GM12878 (cell line): ENCODE measurements around the gene PIGU. TPM values are rescaled to one million over a fixed set of nuclear protein-coding genes. Genes with fewer than 3 reads are reported as not detected.

ENCODE experiments used
- ATAC-seq: fragments of 200-7000 bp; cut with Tn5 transposase; 3 replicates; pipeline ENCODE4 v1.9.1; 2020; ENCODE audit warnings: mild to moderate bottlenecking, moderate library complexity
- BruUV-seq: library from RNA; stranded (reverse); fragments of 400-500 nt; replicated peaks from 2 replicates; lab custom pipeline; 2021; lab: Mats Ljungman, UMichigan
- CTCF ChIA-PET: fragments of 300-600 bp; sonication (Branson Sonifier 250); formaldehyde crosslinking; extraction: SDS; loops from one replicate; lab custom pipeline; 2021; ENCODE audit warnings: inconsistent platforms; lab: Yijun Ruan, JAX
- POLR2A ChIA-PET: fragments of 350-600 bp; formaldehyde crosslinking; extraction: SDS; loops from one replicate; lab custom pipeline; 2021; ENCODE audit warnings: inconsistent platforms; lab: Charles Lee
- RAD21 ChIA-PET: fragments of 300-600 bp; sonication (Branson Sonifier 250); formaldehyde crosslinking; loops from one replicate; lab custom pipeline; 2023; ENCODE audit warnings: antibody characterized with exemption; ENCODE audit not compliant: unreplicated experiment; lab: Charles Lee
- SMC1A ChIA-PET: fragments of 300-600 bp; sonication (Branson Sonifier 250); formaldehyde crosslinking; loops from one replicate; lab custom pipeline; 2023; ENCODE audit not compliant: unreplicated experiment, uncharacterized antibody; lab: Charles Lee
- DNase-seq: peaks from one replicate; pipeline ENCODE4 v3.0.0-alpha.2; 2011; ENCODE audit warnings: low read depth, low spot score
- FAIRE-seq: peaks from 3 replicates; lab custom pipeline; 2011; peaks lifted over from hg19 to GRCh38; lab: Jason Lieb, UNC
- H2AFZ ChIP-seq: 2 replicates; pipeline ENCODE4 v1.6.0; 2011; ENCODE audit warnings: low read depth, low read length, control low read depth; ENCODE audit not compliant: control insufficient read depth
- H3K27ac ChIP-seq: 2 replicates; pipeline ENCODE4 v1.5.1; 2011; ENCODE audit warnings: control low read depth; ENCODE audit not compliant: control insufficient read depth, insufficient read depth
- H3K27me3 ChIP-seq, 2 experiments: replicated peaks in 1 of 2; 2 replicates each; pipeline versions ENCODE4 v1.6.0 to v1.6.1; 2011; ENCODE audit warnings: low read length in 1 of 2; ENCODE audit not compliant: control insufficient read depth in 2 of 2, insufficient read depth in 2 of 2
- H3K36me3 ChIP-seq, 2 experiments: 2 replicates each; pipeline ENCODE4 v1.5.1; 2011; ENCODE audit warnings: low read length in 1 of 2; ENCODE audit not compliant: control insufficient read depth in 2 of 2, insufficient read depth in 2 of 2
- H3K4me1 ChIP-seq: 2 replicates; pipeline ENCODE4 v1.6.1; 2011; ENCODE audit warnings: mild to moderate bottlenecking, low read length, moderate library complexity, mixed read lengths; ENCODE audit not compliant: control insufficient read depth, insufficient read depth
- H3K4me2 ChIP-seq: 2 replicates; pipeline ENCODE4 v1.6.0; 2011; ENCODE audit warnings: control low read depth; ENCODE audit not compliant: control insufficient read depth, insufficient read depth
- H3K4me3 ChIP-seq: fragments of 200-600 bp; sonication (generic); 2 replicates; pipeline ENCODE4 v1.5.1; 2016
- H3K79me2 ChIP-seq: 2 replicates; pipeline ENCODE4 v1.6.0; 2011; ENCODE audit warnings: low read length; ENCODE audit not compliant: control insufficient read depth, insufficient read depth
- H3K9ac ChIP-seq: 2 replicates; pipeline ENCODE4 v1.8.0; 2011; ENCODE audit warnings: low read length, control low read depth, mixed read lengths; ENCODE audit not compliant: control insufficient read depth, insufficient read depth
- H3K9me3 ChIP-seq: replicated peaks from 3 replicates; pipeline ENCODE4 v1.5.1; 2011; ENCODE audit warnings: mild to moderate bottlenecking, low read length; ENCODE audit not compliant: control insufficient read depth, insufficient read depth
- H4K20me1 ChIP-seq: 2 replicates; pipeline ENCODE4 v1.6.0; 2011; ENCODE audit not compliant: control insufficient read depth, insufficient read depth
- ATF3 ChIP-seq: IDR thresholded peaks from 2 replicates; pipeline ENCODE4 v1.6.1; 2011; ENCODE audit warnings: low read depth, mild to moderate bottlenecking, low read length, moderate library complexity, borderline replicate concordance; ENCODE audit errors: extremely low read depth
- BACH1 ChIP-seq: fragments of 450-650 bp; IDR thresholded peaks from 2 replicates; pipeline ENCODE4 v1.6.1; 2017; ENCODE audit warnings: mild to moderate bottlenecking, borderline replicate concordance
- CHD4 ChIP-seq: fragments of 200-600 bp; sonication (generic); IDR thresholded peaks from 2 replicates; pipeline ENCODE4 v1.6.1; 2016; ENCODE audit warnings: mild to moderate bottlenecking
- MAX ChIP-seq: IDR thresholded peaks from 2 replicates; pipeline ENCODE4 v1.6.1; 2012; ENCODE audit warnings: low read depth, low read length, improper control_type of control experiment
- POLR2A ChIP-seq: IDR thresholded peaks from 2 replicates; pipeline ENCODE4 v1.6.1; 2011; ENCODE audit warnings: low read depth, mild to moderate bottlenecking, low read length
- REST ChIP-seq: IDR thresholded peaks from 2 replicates; pipeline ENCODE4 v1.6.1; 2012; ENCODE audit warnings: mild to moderate bottlenecking, low read depth, low read length
- RFX5 ChIP-seq: IDR thresholded peaks from 2 replicates; pipeline ENCODE4 v1.6.1; 2011; ENCODE audit warnings: low read depth, low read length, improper control_type of control experiment
- SREBF1 ChIP-seq: IDR thresholded peaks from 2 replicates; pipeline ENCODE4 v1.6.1; 2012; ENCODE audit warnings: mild to moderate bottlenecking, low read length
- YBX1 ChIP-seq: fragments of 450-650 bp; IDR thresholded peaks from 2 replicates; pipeline ENCODE4 v1.6.1; 2016; ENCODE audit warnings: antibody characterized with exemption
- YY1 ChIP-seq: IDR thresholded peaks from 2 replicates; pipeline ENCODE4 v1.6.1; 2011; ENCODE audit warnings: low read depth, mild to moderate bottlenecking, low read length
- WGBS: methylation state at CpG from one replicate; pipeline ENCODE4 v1.1.6; 2016; ENCODE audit warnings: low lambda C conversion rate; ENCODE audit not compliant: insufficient replicate concordance, insufficient coverage; ENCODE audit errors: missing lambda C conversion rate; 5-methylcytosine and 5-hydroxymethylcytosine counted together
- in situ Hi-C: fragments of 300-500 bp; cut with MboI; formaldehyde crosslinking; loops from 9 replicates; pipeline ENCODE4 v1.14.3; 2018; ENCODE audit warnings: mixed read lengths
- intact Hi-C: fragments of 100-400 bp; cut with micrococcal nuclease; formaldehyde crosslinking; loops from one replicate; pipeline ENCODE4 v1.14.2; 2022; ENCODE audit not compliant: unreplicated experiment
- polyA plus RNA-seq, 11 experiments: library from polyadenylated mRNA; depleted of rRNA in 4 of 11; unstranded in 6 of 11; stranded (reverse) in 5 of 11; fragments of >200 nt; fragmentation: Nextera tagmentation in 4 of 11; fragmentation: Illumina TruSeq in 1 of 11; extraction: Ambion mirVana in 4 of 11; extraction: Trizol in 1 of 11; gene quantifications; 1 replicate in 1 of 11; 2 replicates in 10 of 11; pipeline versions ENCODE4 v1.2.1 to v1.2.3, GENCODE V29; 2011 to 2016; ENCODE audit warnings: inconsistent platforms in 2 of 11, missing spikeins in 2 of 11, low read depth in 1 of 11
- total RNA-seq, 4 experiments: library from RNA; depleted of rRNA in 3 of 4; stranded (reverse); fragments of >200 nt in 3 of 4; fragmentation: Illumina TruSeq in 1 of 4; extraction: Trizol in 1 of 4; gene quantifications; 2 replicates each; pipeline versions ENCODE4 v1.2.1 to v1.2.3, GENCODE V29; 2013 to 2021
- TF ChIP-seq, protein P1 (sequence below): fragments of 150-350 bp; IDR thresholded peaks from 2 replicates; pipeline ENCODE4 v1.6.1; 2016; ENCODE audit warnings: low read depth, low read length
- TF ChIP-seq, protein P2 (sequence below): fragments of 450-650 bp; IDR thresholded peaks from 2 replicates; pipeline ENCODE4 v1.6.1; 2018; ENCODE audit warnings: mild to moderate bottlenecking, low read depth, moderate library complexity; ENCODE audit not compliant: partially characterized antibody
- TF ChIP-seq, protein P3 (sequence below): IDR thresholded peaks from 2 replicates; pipeline ENCODE4 v1.6.1; 2011; ENCODE audit warnings: borderline replicate concordance, low read depth, mild to moderate bottlenecking, moderate library complexity, low read length; ENCODE audit not compliant: insufficient read depth, poor library complexity, severe bottlenecking

Gene PIGU
- total and polyA plus RNA-seq, 10 of the 15 experiments (the other 5 are each of a cell fraction or from before 2014, with no cell fraction given) = 4.1 to 88.2 (median 25.0) TPM

- Histone ChIP-seq H3K4me3 (no peak overlapping the region), H3K27ac (no peak overlapping the region)
- CTCF ChIA-PET = no interaction called here
- TF ChIP-seq RFX5 = no peak
- TF ChIP-seq REST = no peak
- no peak for TF ChIP-seq MAX
- no peak for TF ChIP-seq POLR2A
- no peak for TF ChIP-seq YY1
- TF ChIP-seq, protein P1, sequence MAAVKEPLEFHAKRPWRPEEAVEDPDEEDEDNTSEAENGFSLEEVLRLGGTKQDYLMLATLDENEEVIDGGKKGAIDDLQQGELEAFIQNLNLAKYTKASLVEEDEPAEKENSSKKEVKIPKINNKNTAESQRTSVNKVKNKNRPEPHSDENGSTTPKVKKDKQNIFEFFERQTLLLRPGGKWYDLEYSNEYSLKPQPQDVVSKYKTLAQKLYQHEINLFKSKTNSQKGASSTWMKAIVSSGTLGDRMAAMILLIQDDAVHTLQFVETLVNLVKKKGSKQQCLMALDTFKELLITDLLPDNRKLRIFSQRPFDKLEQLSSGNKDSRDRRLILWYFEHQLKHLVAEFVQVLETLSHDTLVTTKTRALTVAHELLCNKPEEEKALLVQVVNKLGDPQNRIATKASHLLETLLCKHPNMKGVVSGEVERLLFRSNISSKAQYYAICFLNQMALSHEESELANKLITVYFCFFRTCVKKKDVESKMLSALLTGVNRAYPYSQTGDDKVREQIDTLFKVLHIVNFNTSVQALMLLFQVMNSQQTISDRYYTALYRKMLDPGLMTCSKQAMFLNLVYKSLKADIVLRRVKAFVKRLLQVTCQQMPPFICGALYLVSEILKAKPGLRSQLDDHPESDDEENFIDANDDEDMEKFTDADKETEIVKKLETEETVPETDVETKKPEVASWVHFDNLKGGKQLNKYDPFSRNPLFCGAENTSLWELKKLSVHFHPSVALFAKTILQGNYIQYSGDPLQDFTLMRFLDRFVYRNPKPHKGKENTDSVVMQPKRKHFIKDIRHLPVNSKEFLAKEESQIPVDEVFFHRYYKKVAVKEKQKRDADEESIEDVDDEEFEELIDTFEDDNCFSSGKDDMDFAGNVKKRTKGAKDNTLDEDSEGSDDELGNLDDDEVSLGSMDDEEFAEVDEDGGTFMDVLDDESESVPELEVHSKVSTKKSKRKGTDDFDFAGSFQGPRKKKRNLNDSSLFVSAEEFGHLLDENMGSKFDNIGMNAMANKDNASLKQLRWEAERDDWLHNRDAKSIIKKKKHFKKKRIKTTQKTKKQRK = no peak
- no peak for TF ChIP-seq CHD4
- TF ChIP-seq YBX1 = no peak
- no peak for TF ChIP-seq ATF3
- TF ChIP-seq BACH1 = no peak
- TF ChIP-seq, protein P2, sequence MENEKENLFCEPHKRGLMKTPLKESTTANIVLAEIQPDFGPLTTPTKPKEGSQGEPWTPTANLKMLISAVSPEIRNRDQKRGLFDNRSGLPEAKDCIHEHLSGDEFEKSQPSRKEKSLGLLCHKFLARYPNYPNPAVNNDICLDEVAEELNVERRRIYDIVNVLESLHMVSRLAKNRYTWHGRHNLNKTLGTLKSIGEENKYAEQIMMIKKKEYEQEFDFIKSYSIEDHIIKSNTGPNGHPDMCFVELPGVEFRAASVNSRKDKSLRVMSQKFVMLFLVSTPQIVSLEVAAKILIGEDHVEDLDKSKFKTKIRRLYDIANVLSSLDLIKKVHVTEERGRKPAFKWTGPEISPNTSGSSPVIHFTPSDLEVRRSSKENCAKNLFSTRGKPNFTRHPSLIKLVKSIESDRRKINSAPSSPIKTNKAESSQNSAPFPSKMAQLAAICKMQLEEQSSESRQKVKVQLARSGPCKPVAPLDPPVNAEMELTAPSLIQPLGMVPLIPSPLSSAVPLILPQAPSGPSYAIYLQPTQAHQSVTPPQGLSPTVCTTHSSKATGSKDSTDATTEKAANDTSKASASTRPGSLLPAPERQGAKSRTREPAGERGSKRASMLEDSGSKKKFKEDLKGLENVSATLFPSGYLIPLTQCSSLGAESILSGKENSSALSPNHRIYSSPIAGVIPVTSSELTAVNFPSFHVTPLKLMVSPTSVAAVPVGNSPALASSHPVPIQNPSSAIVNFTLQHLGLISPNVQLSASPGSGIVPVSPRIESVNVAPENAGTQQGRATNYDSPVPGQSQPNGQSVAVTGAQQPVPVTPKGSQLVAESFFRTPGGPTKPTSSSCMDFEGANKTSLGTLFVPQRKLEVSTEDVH = no peak
- TF ChIP-seq, protein P3, sequence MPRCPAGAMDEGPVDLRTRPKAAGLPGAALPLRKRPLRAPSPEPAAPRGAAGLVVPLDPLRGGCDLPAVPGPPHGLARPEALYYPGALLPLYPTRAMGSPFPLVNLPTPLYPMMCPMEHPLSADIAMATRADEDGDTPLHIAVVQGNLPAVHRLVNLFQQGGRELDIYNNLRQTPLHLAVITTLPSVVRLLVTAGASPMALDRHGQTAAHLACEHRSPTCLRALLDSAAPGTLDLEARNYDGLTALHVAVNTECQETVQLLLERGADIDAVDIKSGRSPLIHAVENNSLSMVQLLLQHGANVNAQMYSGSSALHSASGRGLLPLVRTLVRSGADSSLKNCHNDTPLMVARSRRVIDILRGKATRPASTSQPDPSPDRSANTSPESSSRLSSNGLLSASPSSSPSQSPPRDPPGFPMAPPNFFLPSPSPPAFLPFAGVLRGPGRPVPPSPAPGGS = no peak
- no peak for TF ChIP-seq SREBF1
These were observed 101.1 kb downstream of the PIGU start for GRCh38 chr20:34575756-34576155.

More at GRCh38 chr20:34575756-34576155, 101.1 kb downstream of the PIGU start:
- Histone ChIP-seq H3K4me2 (no peak overlapping the region), H3K4me1 (peaks cover 9% of the 10 kb centered on the region), H2AFZ (no peak overlapping the region), H3K9me3 (no peaks in the 10 kb centered on the region), H3K79me2 (no peaks in the 10 kb centered on the region), H3K36me3 (peaks cover 2 to 18% of the 10 kb centered on the region in 2 experiments), H3K27me3 (no peaks in the 10 kb centered on the region), H3K9ac (no peak overlapping the region), H4K20me1 (no peaks in the 10 kb centered on the region)
- BruUV-seq = no TSS peak
- DNase-seq (no peak), FAIRE-seq (no peak), ATAC-seq (no peak)
- WGBS = 98% methylated on average over 4 of the region's 4 CpGs
- intact Hi-C loops (no loop called here), in situ Hi-C loops (no loop called here)
- ChIA-PET SMC1A (no interaction called here), POLR2A (no interaction called here), RAD21 (no interaction called here)
